NCI-H187 (cell line): ENCODE results near the gene DLGAP1.

ENCODE experiments used
- DNase-seq, 2 experiments: peaks; one replicate each; lab custom pipeline; 2025; lab: John Stamatoyannopoulos, UW

Gene DLGAP1

GRCh38 chr18:3816610-3817363, 638.3 kb downstream of the DLGAP1 start:
- no peak for DNase-seq

- DNase-seq: no peak
Observed at GRCh38 chr18:3815991-3816390, 639.1 kb downstream of the DLGAP1 start.

GRCh38 chr18:3814816-3815215, 640.3 kb downstream of the DLGAP1 start:
- no peak for DNase-seq

DNA sequence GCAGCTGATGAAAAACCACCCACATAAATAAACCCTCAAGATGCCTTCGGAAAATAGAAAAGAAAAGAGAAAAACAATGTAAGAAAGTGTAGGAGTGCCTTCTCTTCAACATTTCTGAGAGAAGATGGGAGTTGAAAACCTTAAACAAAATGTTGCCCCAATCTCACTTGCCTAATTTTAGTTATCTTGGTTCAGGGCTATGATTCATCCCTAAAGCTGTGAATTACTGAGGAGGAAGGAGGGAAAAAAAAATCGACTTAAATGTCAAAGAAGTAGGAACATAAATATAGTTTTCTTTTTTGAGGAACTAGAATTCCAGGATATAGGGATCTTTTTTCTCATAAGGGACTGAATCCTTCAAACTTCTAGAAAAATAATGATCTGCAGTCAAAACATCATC, 644.8 kb downstream of the DLGAP1 start:
- no peak for DNase-seq

GRCh38 chr18:3808985-3809780, 645.9 kb downstream of the DLGAP1 start:
- no peak for DNase-seq

DNA sequence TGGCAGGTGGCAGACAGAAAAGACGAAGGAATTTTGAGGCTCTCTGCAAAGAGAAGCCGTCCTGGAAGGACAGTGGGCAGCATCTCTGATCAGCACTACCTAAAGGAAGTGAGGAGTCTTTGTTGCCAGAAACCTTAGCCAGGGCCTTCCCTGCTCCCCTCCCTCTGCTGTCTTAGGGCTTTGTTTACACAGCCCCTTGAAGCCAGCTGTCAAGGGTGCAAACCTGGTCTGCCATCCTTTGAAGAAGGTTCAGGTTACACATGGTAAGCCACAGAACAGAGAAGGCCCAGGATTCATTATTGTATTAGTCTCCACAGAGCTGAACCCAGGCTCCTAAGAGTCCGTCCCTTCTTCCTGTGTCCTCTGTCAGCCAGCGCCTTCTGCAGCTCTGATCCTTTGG, 648.5 kb downstream of the DLGAP1 start:
- DNase-seq: peak; percentile 52 to 56

GRCh38 chr18:3804336-3804735, 650.8 kb downstream of the DLGAP1 start:
- no peak for DNase-seq

GRCh38 chr18:3803350-3803749, 651.8 kb downstream of the DLGAP1 start:
- DNase-seq: no peak

DNA sequence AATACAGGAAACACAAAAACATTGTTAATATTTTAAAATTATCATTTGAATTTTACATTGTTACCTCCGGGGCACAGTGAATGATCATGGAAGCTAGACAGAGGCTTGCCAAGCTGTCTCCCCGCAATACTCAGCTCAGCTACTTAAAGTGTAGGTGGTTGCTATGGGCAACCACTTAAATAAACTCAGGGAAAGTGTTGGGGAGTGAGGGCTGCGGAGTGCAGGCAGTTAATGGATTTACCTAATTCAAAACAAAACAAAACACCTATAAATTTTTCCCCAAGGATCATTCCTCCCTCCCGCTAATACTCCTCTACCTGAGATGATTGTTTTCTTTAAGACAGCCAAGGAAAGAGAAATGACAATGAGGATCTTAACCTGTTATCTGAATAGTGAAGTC, 655.6 kb downstream of the DLGAP1 start:
- DNase-seq: peak; percentile 20 to 32

DNA sequence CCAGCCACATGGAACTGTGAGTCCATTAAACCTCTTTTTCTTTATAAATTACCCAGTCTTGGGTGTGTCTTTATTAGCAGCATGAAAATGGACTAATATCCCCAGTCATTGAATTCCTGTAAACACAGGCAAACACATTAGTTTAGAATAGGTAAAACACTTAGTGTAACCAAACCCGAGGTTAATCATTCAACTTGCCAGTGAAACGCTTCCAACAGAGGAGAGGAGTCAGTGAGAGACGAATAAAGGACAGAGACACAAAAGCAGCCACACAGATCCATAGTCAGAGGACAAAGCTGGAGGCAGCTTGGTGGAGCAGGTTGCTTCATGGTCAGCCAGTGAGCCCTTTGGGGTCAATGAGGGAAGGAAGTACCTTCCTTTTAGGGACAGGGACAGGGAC, 657.1 kb downstream of the DLGAP1 start:
- DNase-seq: no peak

- DNase-seq: no peak
Observed at GRCh38 chr18:3796434-3796833, 658.7 kb downstream of the DLGAP1 start.

- no peak for DNase-seq
Observed at GRCh38 chr18:3794537-3795348, 660.4 kb downstream of the DLGAP1 start.

GRCh38 chr18:3793545-3793944, 661.6 kb downstream of the DLGAP1 start:
- no peak for DNase-seq

DNA sequence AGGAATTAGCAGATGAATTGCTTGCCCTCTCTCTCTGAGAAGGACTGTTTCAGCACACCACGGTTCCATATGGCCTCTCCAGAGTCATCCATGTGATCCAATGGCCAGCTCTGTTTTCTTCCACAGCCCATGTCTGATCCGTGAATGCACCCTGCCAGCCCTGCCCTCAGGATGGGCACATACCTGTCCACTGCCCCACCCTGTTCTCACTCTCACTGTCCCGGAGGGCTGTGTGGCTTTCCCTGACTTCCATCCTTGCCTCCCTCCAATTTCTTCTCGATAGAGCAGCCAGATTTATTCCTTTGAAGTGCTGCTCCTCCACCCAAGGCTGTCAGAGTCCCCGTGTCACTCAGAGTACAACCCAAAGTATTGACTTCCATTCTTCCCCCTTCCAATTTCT, 662.0 kb downstream of the DLGAP1 start:
- DNase-seq: no peak

DNA sequence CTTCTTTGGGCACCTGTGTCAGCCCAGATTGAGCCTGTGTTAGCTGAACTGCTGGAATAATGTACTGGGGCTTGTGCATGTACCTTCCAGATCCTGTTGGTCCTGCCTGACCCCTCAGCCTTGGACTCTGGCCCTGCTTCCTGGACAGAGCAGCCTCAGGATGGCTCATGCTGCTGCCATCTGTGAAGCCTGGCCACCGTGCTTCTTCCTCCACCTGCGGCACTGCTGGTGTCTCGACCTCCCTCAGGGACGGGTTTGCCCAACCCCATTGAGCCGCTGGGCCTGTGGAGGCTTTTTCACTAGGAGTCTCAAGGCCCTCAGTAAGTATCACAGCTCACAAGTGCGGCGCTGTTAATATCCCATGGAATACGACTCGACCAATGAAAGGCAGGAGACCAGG, 662.4 kb downstream of the DLGAP1 start:
- no peak for DNase-seq

DNA sequence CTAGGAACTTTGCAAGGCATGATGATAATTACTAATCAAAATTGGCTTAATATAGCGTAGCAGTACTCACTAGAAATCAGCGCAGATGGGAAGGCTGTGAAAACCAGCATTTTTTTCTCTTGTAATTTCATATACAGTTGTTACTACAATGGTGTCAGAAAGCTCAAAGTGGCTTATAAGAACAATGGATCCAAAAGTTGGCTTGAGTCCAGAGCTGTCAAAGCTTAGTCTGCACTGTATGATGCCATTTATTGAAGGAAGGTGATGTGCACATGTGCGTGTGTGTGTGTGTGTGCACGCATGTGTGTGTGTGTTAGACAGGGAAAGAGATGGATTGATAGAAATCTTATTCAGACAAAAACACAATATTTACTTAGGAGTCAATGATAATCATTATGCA, 663.9 kb downstream of the DLGAP1 start:
- peak; percentile 35 to 63 for DNase-seq

DNA sequence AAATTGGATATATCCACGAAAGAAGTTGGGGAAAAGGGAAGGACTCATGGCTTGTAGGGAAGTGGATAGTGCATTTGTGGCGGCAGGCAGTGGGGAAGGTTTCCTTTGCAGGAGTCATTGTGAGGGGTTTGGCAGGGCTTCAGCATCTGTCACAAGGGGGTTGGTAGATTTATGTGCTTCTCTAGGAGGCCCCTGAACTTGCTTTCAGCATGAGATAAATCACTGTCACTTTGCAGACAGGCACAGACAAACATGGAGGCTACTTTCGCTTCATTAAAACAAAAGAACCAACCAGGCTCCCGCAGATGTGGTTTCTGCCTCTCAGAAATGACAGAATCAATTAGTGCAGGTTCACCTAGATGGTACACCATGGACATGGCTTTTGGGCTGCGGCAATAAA, 664.4 kb downstream of the DLGAP1 start:
- peak; percentile 51 to 71 for DNase-seq

DNA sequence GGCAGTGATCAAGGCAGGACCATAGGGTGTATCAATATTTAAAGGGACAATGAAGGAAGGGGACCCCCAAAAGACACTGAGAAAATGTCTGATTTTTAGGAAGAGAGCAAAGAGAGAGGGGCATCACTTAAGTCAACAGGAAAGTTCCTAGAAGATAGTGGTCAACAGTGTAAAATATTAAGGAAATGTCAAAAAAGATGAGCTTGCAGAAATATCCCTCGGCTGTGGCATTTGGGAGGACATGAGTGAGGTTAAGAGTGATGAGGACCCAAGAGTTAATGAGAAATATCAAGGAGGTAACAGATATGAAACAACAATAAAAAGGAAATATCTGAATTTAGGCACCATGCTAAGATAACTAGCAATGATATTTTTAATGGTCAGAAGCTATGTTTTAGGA, 665.6 kb downstream of the DLGAP1 start:
- no peak for DNase-seq

DNA sequence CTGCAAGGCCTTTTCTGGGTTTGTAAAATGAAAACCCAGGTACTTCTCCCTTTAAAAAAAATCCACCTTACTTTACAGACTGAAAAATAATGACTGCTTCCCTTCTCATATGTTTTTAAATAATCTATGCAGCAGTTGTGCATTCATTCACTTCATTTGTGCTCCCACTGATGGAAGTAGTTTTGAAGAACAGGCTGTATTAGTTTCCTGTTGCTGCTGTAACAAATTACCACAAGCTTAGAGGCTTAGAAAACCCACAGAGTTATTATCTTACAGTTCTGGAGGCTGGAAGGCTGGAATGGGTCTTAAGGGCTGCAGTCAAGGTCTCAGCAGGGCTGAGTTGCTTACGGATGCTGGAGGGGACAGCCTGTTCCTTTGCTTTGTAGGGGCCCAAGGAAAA, 670.2 kb downstream of the DLGAP1 start:
- DNase-seq: no peak

- DNase-seq: no peak
Observed at GRCh38 chr18:3782901-3783300, 672.2 kb downstream of the DLGAP1 start.

GRCh38 chr18:3777719-3778118, 677.4 kb downstream of the DLGAP1 start:
- DNase-seq: no peak

GRCh38 chr18:3777122-3777521, 678.0 kb downstream of the DLGAP1 start:
- no peak for DNase-seq

- no peak for DNase-seq
Observed at GRCh38 chr18:3775996-3776395, 679.1 kb downstream of the DLGAP1 start.
